Smooth muscle cell (in vitro differentiated cells): Measurements from ENCODE around the gene PRKAR2A. TPM values are rescaled to one million over a fixed set of nuclear protein-coding genes. Genes with fewer than 3 reads are reported as not detected.

Experiments used
- DNase-seq: peaks from one replicate; lab custom pipeline; 2025; ENCODE audit not compliant: unreplicated experiment; lab: John Stamatoyannopoulos, UW
- H2AFZ ChIP-seq: fragments of 200-600 bp; sonication (generic); 2 replicates; pipeline ENCODE4 v1.6.0; 2016; ENCODE audit warnings: antibody characterized with exemption, low read depth, mild to moderate bottlenecking
- H3F3A ChIP-seq: fragments of 200-600 bp; sonication (generic); 2 replicates; pipeline ENCODE4 v1.6.0; 2017; ENCODE audit warnings: antibody characterized with exemption, low read depth
- H3K27ac ChIP-seq: fragments of 200-600 bp; sonication (generic); 2 replicates; pipeline ENCODE4 v1.5.1; 2016; ENCODE audit warnings: low read depth, mild to moderate bottlenecking
- H3K27me3 ChIP-seq: fragments of 200-600 bp; sonication (generic); 2 replicates; pipeline ENCODE4 v1.6.1; 2016; ENCODE audit warnings: low read depth, mild to moderate bottlenecking
- H3K36me3 ChIP-seq: fragments of 200-600 bp; sonication (generic); 2 replicates; pipeline ENCODE4 v1.5.1; 2016; ENCODE audit warnings: low read depth
- H3K4me1 ChIP-seq: fragments of 200-600 bp; sonication (generic); 2 replicates; pipeline ENCODE4 v1.5.1; 2016; ENCODE audit warnings: low read depth
- H3K4me2 ChIP-seq: fragments of 200-600 bp; sonication (generic); 2 replicates; pipeline ENCODE4 v1.6.0; 2016; ENCODE audit warnings: mild to moderate bottlenecking
- H3K4me3 ChIP-seq: fragments of 200-600 bp; sonication (generic); 2 replicates; pipeline ENCODE4 v1.5.1; 2016; ENCODE audit warnings: mild to moderate bottlenecking
- H3K79me2 ChIP-seq: fragments of 200-600 bp; sonication (generic); 2 replicates; pipeline ENCODE4 v1.6.0; 2016; ENCODE audit warnings: low read depth, mild to moderate bottlenecking
- H3K9ac ChIP-seq: fragments of 200-600 bp; sonication (generic); 2 replicates; pipeline ENCODE4 v1.6.0; 2016; ENCODE audit warnings: low read depth
- H3K9me3 ChIP-seq: fragments of 200-600 bp; sonication (generic); replicated peaks from 2 replicates; pipeline ENCODE4 v1.5.1; 2016; ENCODE audit warnings: low read depth
- H4K20me1 ChIP-seq: fragments of 200-600 bp; sonication (generic); 2 replicates; pipeline ENCODE4 v1.6.0; 2016; ENCODE audit warnings: low read depth
- CTCF ChIP-seq: fragments of 200-600 bp; sonication (generic); IDR thresholded peaks from 2 replicates; pipeline ENCODE4 v1.5.1; 2017; ENCODE audit warnings: borderline replicate concordance, mild to moderate bottlenecking, antibody characterized with exemption; ENCODE audit not compliant: insufficient read depth, poor library complexity, severe bottlenecking
- WGBS: methylation state at CpG from one replicate; pipeline ENCODE4 v1.1.7; 2016; ENCODE audit warnings: low lambda C conversion rate; 5-methylcytosine and 5-hydroxymethylcytosine counted together
- polyA plus RNA-seq: library from polyadenylated mRNA; unstranded; fragments of >200 nt; fragmentation: Nextera tagmentation; extraction: Ambion mirVana; gene quantifications from 2 replicates; pipeline ENCODE4 v1.2.1, GENCODE V29; 2016
- total RNA-seq: library from RNA; depleted of rRNA; stranded (reverse); fragments of >200 nt; gene quantifications from 2 replicates; pipeline ENCODE4 v1.2.3, GENCODE V29; 2014

Gene PRKAR2A
- total and polyA plus RNA-seq, 2 experiments from 2014 or later: 13.5 to 36.7 TPM

- TF ChIP-seq CTCF: no peak
- no peaks in the 10 kb centered on the region for H3K36me3 ChIP-seq
- H3K9me3 ChIP-seq: no peaks in the 10 kb centered on the region
- H3K79me2 ChIP-seq: no peaks in the 10 kb centered on the region
- H3K4me2 ChIP-seq: no peak overlapping the region
- no peaks in the 10 kb centered on the region for H3F3A ChIP-seq
- WGBS: 91% methylated on average over 6 of the region's 6 CpGs
- H3K4me3 ChIP-seq: no peak overlapping the region
- no peak overlapping the region for H2AFZ ChIP-seq
- H3K27me3 ChIP-seq: no peaks in the 10 kb centered on the region
- H4K20me1 ChIP-seq: no peaks in the 10 kb centered on the region
- DNase-seq: no peak
- H3K9ac ChIP-seq: no peak overlapping the region
- H3K27ac ChIP-seq: no peak overlapping the region
- H3K4me1 ChIP-seq: no peaks in the 10 kb centered on the region
Observed at GRCh38 chr3:48879994-48880377, 32.3 kb upstream of the PRKAR2A start.

GRCh38 chr3:48879307-48879993 lies 31.8 kb upstream of the PRKAR2A start:
- TF ChIP-seq CTCF: no peak
- Histone ChIP-seq H3K9me3 (no peaks in the 10 kb centered on the region), H3K27ac (no peak overlapping the region), H3K4me2 (no peak overlapping the region), H3K9ac (no peak overlapping the region), H3K79me2 (no peaks in the 10 kb centered on the region), H4K20me1 (no peaks in the 10 kb centered on the region), H3K27me3 (no peaks in the 10 kb centered on the region), H3K36me3 (no peaks in the 10 kb centered on the region), H3F3A (no peaks in the 10 kb centered on the region), H2AFZ (no peak overlapping the region), H3K4me1 (no peaks in the 10 kb centered on the region), H3K4me3 (no peak overlapping the region)
- DNase-seq: no peak
- 96% methylated on average over 6 of the region's 6 CpGs for WGBS

- Histone ChIP-seq H3K9me3 (no peaks in the 10 kb centered on the region), H4K20me1 (no peaks in the 10 kb centered on the region), H3K79me2 (no peaks in the 10 kb centered on the region), H2AFZ (no peak overlapping the region), H3K4me2 (no peak overlapping the region), H3K4me3 (no peak overlapping the region), H3F3A (no peaks in the 10 kb centered on the region), H3K27me3 (no peaks in the 10 kb centered on the region), H3K4me1 (no peaks in the 10 kb centered on the region), H3K36me3 (no peaks in the 10 kb centered on the region), H3K27ac (no peak overlapping the region), H3K9ac (no peak overlapping the region)
- no peak for DNase-seq
- TF ChIP-seq CTCF: no peak
- 89% methylated on average over 8 of the region's 8 CpGs for WGBS
Observed at GRCh38 chr3:48877671-48878070, 30.0 kb upstream of the PRKAR2A start.

- H3K4me2 ChIP-seq: no peak overlapping the region
- no peaks in the 10 kb centered on the region for H3K9me3 ChIP-seq
- no peaks in the 10 kb centered on the region for H3K36me3 ChIP-seq
- H3K4me1 ChIP-seq: no peaks in the 10 kb centered on the region
- H3K79me2 ChIP-seq: no peaks in the 10 kb centered on the region
- DNase-seq: no peak
- 90% methylated on average over 3 of the region's 3 CpGs for WGBS
- H3K27ac ChIP-seq: no peak overlapping the region
- no peak overlapping the region for H3K9ac ChIP-seq
- no peaks in the 10 kb centered on the region for H4K20me1 ChIP-seq
- no peak overlapping the region for H2AFZ ChIP-seq
- no peaks in the 10 kb centered on the region for H3K27me3 ChIP-seq
- H3F3A ChIP-seq: no peaks in the 10 kb centered on the region
- no peak for TF ChIP-seq CTCF
- H3K4me3 ChIP-seq: no peak overlapping the region
Observed at GRCh38 chr3:48863122-48863521, 15.4 kb upstream of the PRKAR2A start.
